HG03175 (cell line): ENCODE data around the gene GYPC.

Experiments
- ATAC-seq: cut with Tn5 transposase; IDR thresholded peaks from one replicate; pipeline ENCODE4 v1.9.1; 2021; ENCODE audit warnings: mild to moderate bottlenecking, moderate library complexity; ENCODE audit not compliant: unreplicated experiment

GYPC gene

DNA sequence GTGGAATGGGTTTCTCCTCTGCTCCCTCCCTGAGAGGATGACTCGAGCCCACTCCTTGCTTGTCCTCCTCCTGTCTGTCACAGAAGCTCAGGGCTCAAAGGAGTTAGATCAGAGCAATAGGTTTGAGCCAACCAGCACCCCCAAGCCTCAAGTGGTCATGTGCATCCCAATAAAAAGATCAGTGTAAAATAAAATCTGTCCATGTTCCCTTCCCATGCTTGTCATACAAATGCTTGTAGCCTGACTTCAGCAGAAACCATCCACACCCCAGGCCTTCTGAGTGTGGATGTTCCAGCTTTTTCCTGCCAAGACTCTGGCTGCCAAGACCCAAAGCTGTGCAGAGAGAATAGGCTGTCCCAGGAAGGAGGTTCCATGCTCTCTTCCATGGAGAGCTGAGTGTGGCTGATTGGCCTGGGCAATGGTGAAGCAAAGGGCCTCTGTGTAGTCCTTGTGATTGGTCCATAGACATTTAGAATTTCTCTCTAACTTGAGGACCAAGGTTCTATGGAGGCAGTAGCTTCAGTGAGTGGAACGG is 67.4 kb downstream of the GYPC start:
- ATAC-seq = no peak

GRCh38 chr2:126725580-126725979 is 69.6 kb downstream of the GYPC start:
- ATAC-seq = no peak

DNA sequence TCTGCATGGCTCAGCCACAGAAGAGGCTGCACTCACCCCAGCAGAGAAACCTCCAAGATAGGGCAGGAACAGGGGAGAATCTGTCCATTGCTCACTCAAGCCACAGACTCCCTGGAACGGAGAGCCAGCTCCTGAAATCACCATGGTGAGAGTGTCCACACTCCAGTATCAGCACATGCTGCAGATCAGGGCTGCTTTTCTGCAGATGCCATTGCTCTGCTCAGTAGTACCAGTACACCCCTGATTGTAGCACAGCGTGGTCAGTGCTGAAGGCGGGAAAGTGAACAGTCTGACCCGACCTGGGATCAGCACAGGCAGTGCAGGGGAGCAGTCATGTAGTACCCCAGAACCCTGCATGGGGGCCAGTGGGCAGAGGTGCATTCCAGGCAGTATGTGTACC is 73.9 kb downstream of the GYPC start:
- ATAC-seq = no peak

- no peak for ATAC-seq
Measured at GRCh38 chr2:126730655-126731054, 74.7 kb downstream of the GYPC start.

DNA sequence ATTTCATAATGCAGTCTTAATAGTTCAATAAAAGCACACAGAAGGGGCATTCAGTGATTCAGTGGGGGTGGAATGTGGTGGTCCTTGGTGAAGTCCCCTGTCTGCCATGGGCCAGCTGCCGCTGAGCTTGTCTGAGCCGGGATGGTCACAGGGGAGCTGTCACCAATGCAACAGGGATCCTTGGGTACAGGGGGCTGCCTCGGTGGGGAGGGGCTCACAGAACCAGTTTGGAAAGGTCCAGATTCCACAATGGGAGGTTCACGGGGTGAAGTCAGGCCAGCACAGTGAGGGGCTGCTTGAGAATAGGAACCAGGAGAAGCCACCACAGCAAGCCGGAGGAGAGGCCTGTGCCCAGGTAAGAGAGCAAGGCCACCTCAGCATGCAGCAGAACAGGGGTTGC is 75.4 kb downstream of the GYPC start:
- ATAC-seq = no peak

- no peak for ATAC-seq
Measured at GRCh38 chr2:126732682-126733245, 76.8 kb downstream of the GYPC start.

- no peak for ATAC-seq
Measured at GRCh38 chr2:126733795-126734194, 77.8 kb downstream of the GYPC start.

- no peak for ATAC-seq
Measured at GRCh38 chr2:126736133-126736874, 80.3 kb downstream of the GYPC start.

DNA sequence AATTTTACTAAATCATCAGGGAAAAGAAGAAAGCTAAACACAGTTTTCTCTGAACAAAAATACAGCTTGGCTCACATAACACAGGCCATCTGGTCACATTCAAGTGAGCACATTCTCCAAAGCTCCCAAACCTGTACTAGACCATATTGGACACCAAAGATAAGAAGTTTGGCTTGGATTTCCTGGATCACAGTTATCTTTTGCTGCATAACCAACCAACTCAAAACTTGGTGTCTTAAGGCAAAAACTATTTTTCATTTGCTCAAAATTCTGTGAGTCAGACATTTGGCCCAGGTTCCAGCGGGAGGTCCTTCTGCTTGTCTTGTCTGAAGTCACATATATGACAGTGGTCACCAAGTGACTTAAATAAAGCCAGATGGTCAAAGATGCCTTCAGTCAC is 83.2 kb downstream of the GYPC start:
- no peak for ATAC-seq

DNA sequence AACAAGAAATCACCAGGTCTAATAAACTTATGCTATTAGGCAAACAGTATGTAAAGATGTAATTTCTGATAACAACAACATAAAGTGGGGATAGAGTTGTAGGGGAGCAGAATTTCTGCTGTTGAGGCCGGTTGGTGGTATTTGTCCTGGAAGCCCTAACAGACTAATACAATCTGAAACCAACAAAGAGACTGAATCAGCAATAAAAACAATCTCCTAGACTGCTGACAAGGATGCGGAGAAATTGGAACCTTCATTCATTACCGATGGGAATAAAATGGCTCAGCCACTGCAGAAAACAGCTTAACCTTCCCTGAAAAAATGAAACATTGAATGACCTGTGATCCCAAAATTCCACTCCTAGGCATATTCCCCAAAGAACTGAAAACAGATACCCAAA is 88.7 kb downstream of the GYPC start:
- ATAC-seq = no peak
